Right lobe of liver (tissue), 6 donors: ENCODE data around the gene UVSSA. TPM values are rescaled to one million over a fixed set of nuclear protein-coding genes. Genes with fewer than 3 reads are reported as not detected.
"Not testable (repeated sequence)": the region's sequence is repeated elsewhere in the genome, so short reads cannot be mapped to it uniquely, and the experiment has no call there.

Experiments used
- ATAC-seq, 4 donors: fragments of 200-7000 bp; cut with Tn5 transposase; one replicate each; pipeline ENCODE4 v1.9.1; 2020; ENCODE audit warnings: mild to moderate bottlenecking in 4 of 4, moderate library complexity in 4 of 4
- DNase-seq, 3 donors: peaks; one replicate each; pipeline ENCODE4 v3.0.0-alpha.2; 2020
- H3K27ac ChIP-seq, 3 donors: fragments of 200-600 bp; one replicate each; pipeline ENCODE4 v1.8.0; 2022
- H3K27me3 ChIP-seq, 2 donors: fragments of 200-600 bp; one replicate each; pipeline ENCODE4 v1.8.0; 2022
- H3K36me3 ChIP-seq, 4 donors: fragments of 200-600 bp; sonication (generic) in 1 of 4; one replicate each; pipeline versions ENCODE4 v1.5.1 to v1.8.0; 2017 to 2022; ENCODE audit warnings: control low read depth in 1 of 4
- H3K4me1 ChIP-seq, 4 donors: fragments of 200-600 bp; sonication (generic) in 1 of 4; one replicate each; pipeline versions ENCODE4 v1.5.1 to v1.8.0; 2017 to 2022; ENCODE audit warnings: control low read depth in 1 of 4
- H3K4me3 ChIP-seq, 3 donors: fragments of 200-600 bp; one replicate each; pipeline ENCODE4 v1.8.0; 2022
- H3K9me3 ChIP-seq, 4 donors: fragments of 200-600 bp; sonication (generic) in 1 of 4; one replicate each; pipeline versions ENCODE4 v1.5.1 to v1.8.0; 2017 to 2022; ENCODE audit warnings: control low read depth in 1 of 4
- CTCF ChIP-seq, 4 donors: fragments of 200-600 bp in 3 of 4; fragments of 450-650 bp in 1 of 4; IDR thresholded peaks; one replicate each; pipeline versions ENCODE4 v1.5.1 to v1.8.0; 2016 to 2022; ENCODE audit warnings: antibody characterized with exemption in 4 of 4, mild to moderate bottlenecking in 2 of 4
- POLR2A ChIP-seq: fragments of 450-650 bp; IDR thresholded peaks from one replicate; pipeline ENCODE4 v1.6.1; 2017; ENCODE audit warnings: antibody characterized with exemption, mild to moderate bottlenecking
- WGBS: methylation state at CpG from one replicate; pipeline ENCODE4 v1.1.6; 2018; ENCODE audit warnings: low coverage, low lambda C conversion rate; ENCODE audit not compliant: insufficient coverage; ENCODE audit errors: missing lambda C conversion rate; 5-methylcytosine and 5-hydroxymethylcytosine counted together
- intact Hi-C, 2 donors: fragments of 100-400 bp; cut with DNase I; formaldehyde crosslinking; loops; one replicate each; pipeline versions ENCODE4 v1.11.2 to v1.14.1; 2022
- total RNA-seq, 6 experiments: library from RNA; depleted of rRNA in 2 of 6; stranded (reverse); fragments of >200 nt in 2 of 6; fragmentation: NEBNext Ultra II Directional in 3 of 6; extraction: Animal tissue kit (Norgen Biotek cat#: 25700) in 3 of 6; gene quantifications; one replicate each; pipeline versions ENCODE4 v1.1.0 to v1.2.4, GENCODE V29; 2016 to 2023
- donor health status: DM: no; HTN: yes; CAD: no.
- donor health status: DM: no; HTN: no; CAD: no.
- donor health status: DM: no; HTN: no; CAD: no.
- donor health status: DM: no; HTN: yes; CAD: no.
- donor health status: DM: no; HTN: yes; CAD: no.

Gene UVSSA
- total RNA-seq, 6 experiments from 2014 or later, result 9.1 to 14.5 (median 11.3) TPM

GRCh38 chr4:1393866-1394265 lies 46.9 kb downstream of the UVSSA start:
- no peak overlapping the region for H3K27ac ChIP-seq
- DNase-seq, result peak in 2 of 3 donors; percentile 14 to 31
- H3K27me3 ChIP-seq, result no peaks in the 10 kb centered on the region
- WGBS, result 97% methylated on average over 6 of the region's 10 CpGs
- no peak overlapping the region for H3K4me3 ChIP-seq
- peaks cover 0 to 4% (median 1%) of the 10 kb centered on the region in 4 donors for H3K36me3 ChIP-seq
- no peaks in the 10 kb centered on the region for H3K9me3 ChIP-seq
- no peaks in the 10 kb centered on the region for H3K4me1 ChIP-seq
- intact Hi-C loops, result no loop called here
- ATAC-seq, result no peak
- TF ChIP-seq POLR2A, result no peak
- TF ChIP-seq CTCF (IDR thresholded peaks at IDR 0.05), result no peak

- H3K36me3 ChIP-seq, H3K9me3 ChIP-seq, ATAC-seq, H3K4me1 ChIP-seq, H3K4me3 ChIP-seq, intact Hi-C loops, H3K27me3 ChIP-seq, H3K27ac ChIP-seq: not testable (repeated sequence)
- 97% methylated on average over 33 of the region's 63 CpGs for WGBS
- peak in 2 of 3 donors; percentile 2 to 46 for DNase-seq
Measured at GRCh38 chr4:1394554-1395388, 47.8 kb downstream of the UVSSA start.

GRCh38 chr4:1395389-1395820 lies 48.4 kb downstream of the UVSSA start:
- H3K9me3 ChIP-seq, H3K27ac ChIP-seq, H3K27me3 ChIP-seq, H3K36me3 ChIP-seq, intact Hi-C loops, H3K4me3 ChIP-seq, ATAC-seq, H3K4me1 ChIP-seq: not testable (repeated sequence)
- DNase-seq, result peak in 2 of 3 donors; percentile 5 to 31
- WGBS, result 87% methylated on average over 5 of the region's 26 CpGs

GRCh38 chr4:1395941-1396805 lies 49.2 kb downstream of the UVSSA start:
- ATAC-seq (peak in 1 of 4 donors; percentile 9), DNase-seq (peak in 2 of 3 donors; percentile 12 to 26)
- no peak overlapping the region for H3K27ac ChIP-seq
- no peak overlapping the region for H3K4me3 ChIP-seq
- TF ChIP-seq POLR2A (no peak), CTCF (IDR thresholded peaks at IDR 0.05) (no peak)
- H3K36me3 ChIP-seq, result peaks cover 0 to 4% (median 1%) of the 10 kb centered on the region in 4 donors
- no peaks in the 10 kb centered on the region for H3K9me3 ChIP-seq
- H3K27me3 ChIP-seq, result no peaks in the 10 kb centered on the region
- intact Hi-C loops, result no loop called here
- no peaks in the 10 kb centered on the region for H3K4me1 ChIP-seq
- WGBS, result 100% methylated on average over 1 of the region's 13 CpGs

- Histone ChIP-seq H3K4me1 (no peaks in the 10 kb centered on the region), H3K27ac (no peak overlapping the region), H3K4me3 (no peak overlapping the region), H3K27me3 (peaks cover 0 to 1% of the 10 kb centered on the region in 2 donors), H3K9me3 (no peaks in the 10 kb centered on the region), H3K36me3 (peaks cover 0 to 2% (median 0%) of the 10 kb centered on the region in 4 donors)
- ATAC-seq, result no peak
- WGBS, result 87% methylated on average over 3 of the region's 11 CpGs
- intact Hi-C loops, result no loop called here
- peak in 2 of 3 donors; percentile 5 to 30 for DNase-seq
- no peak for TF ChIP-seq CTCF (IDR thresholded peaks at IDR 0.05)
- no peak for TF ChIP-seq POLR2A
Measured at GRCh38 chr4:1396806-1397455, 49.9 kb downstream of the UVSSA start.
